ENCODE results near the gene RAB7B. TPM values are rescaled to one million over a fixed set of nuclear protein-coding genes. Genes with fewer than 3 reads are reported as not detected.
"Not testable (repeated sequence)": the region's sequence is repeated elsewhere in the genome, so short reads cannot be mapped to it uniquely, and the experiment has no call there.

RAB7B gene
- total RNA-seq, 1 donor from 2014 or later = 4.4 TPM

DNA sequence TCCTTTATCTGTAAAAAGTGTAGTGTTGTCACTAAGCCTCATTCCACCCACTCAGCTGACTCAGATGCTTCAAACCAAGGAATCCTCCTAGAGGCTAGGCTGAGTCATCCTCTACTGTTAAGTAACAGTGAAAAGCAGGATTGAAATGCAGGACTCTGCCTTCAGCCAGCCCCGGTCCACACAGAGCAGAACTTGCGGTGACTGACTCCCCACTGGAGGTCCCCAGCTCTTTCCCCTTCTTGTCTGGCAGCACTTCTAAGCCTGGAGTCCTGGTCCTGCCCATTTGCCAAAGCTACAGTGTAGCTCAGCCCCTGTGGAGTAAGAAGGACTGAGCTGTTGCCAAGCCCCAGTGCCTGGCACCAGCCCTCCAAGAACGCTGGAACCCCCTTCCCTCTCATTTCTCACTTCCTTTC is 1.7 kb downstream of the RAB7B start:
- Mint-ChIP-seq H3K27me3 (ENCODE audit: low read depth) (peaks cover 3% of the 10 kb centered on the region), H3K4me1 (peaks cover 64% of the 10 kb centered on the region), H3K36me3 (ENCODE audit: low read depth) (peaks cover 5% of the 10 kb centered on the region), H3K27ac (ENCODE audit: unreplicated experiment) (no peak overlapping the region), H3K9me3 (peaks cover 11% of the 10 kb centered on the region), H3K4me3 (no peak overlapping the region)
- TF ChIP-seq, protein P1, sequence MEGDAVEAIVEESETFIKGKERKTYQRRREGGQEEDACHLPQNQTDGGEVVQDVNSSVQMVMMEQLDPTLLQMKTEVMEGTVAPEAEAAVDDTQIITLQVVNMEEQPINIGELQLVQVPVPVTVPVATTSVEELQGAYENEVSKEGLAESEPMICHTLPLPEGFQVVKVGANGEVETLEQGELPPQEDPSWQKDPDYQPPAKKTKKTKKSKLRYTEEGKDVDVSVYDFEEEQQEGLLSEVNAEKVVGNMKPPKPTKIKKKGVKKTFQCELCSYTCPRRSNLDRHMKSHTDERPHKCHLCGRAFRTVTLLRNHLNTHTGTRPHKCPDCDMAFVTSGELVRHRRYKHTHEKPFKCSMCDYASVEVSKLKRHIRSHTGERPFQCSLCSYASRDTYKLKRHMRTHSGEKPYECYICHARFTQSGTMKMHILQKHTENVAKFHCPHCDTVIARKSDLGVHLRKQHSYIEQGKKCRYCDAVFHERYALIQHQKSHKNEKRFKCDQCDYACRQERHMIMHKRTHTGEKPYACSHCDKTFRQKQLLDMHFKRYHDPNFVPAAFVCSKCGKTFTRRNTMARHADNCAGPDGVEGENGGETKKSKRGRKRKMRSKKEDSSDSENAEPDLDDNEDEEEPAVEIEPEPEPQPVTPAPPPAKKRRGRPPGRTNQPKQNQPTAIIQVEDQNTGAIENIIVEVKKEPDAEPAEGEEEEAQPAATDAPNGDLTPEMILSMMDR (conservative IDR thresholded peaks at IDR 0.05) = no peak
- no peak for DNase-seq (ENCODE audit: low read depth, low spot score)

DNA sequence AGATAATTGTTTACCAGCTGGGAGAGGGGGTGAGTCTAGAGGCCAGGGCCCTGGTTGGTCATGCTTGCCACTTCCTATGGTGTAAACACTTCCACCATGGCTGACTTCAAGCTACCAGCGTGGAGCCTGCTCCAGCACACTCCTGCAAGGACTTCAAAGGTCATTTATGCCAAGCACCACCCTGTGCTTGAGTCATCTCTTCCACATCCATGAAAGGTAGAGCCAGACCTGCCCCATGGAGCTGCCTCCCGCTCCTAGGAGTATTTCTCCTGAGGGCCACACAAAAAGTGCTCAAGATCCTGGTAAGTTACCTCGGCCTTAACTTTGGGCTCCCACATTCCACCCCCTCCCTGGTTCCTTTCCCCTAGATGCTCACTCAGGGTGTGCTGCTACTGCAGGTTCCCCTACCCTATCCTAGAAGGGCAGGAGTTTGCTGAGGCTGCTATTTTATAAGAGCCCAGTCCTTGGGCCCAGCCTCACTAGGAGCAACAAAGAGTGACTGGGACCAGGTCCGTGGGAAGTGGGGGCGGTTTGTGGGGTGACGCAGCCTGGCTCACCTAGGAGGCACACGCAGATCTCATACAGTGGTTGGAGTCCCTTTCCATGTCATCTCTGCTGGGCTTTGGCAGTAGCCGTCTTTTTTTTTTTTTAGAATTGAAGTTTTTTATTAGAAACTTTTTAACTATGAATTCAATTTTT is 2.4 kb downstream of the RAB7B start:
- peaks cover 60% of the 10 kb centered on the region for H3K4me1 Mint-ChIP-seq

DNA sequence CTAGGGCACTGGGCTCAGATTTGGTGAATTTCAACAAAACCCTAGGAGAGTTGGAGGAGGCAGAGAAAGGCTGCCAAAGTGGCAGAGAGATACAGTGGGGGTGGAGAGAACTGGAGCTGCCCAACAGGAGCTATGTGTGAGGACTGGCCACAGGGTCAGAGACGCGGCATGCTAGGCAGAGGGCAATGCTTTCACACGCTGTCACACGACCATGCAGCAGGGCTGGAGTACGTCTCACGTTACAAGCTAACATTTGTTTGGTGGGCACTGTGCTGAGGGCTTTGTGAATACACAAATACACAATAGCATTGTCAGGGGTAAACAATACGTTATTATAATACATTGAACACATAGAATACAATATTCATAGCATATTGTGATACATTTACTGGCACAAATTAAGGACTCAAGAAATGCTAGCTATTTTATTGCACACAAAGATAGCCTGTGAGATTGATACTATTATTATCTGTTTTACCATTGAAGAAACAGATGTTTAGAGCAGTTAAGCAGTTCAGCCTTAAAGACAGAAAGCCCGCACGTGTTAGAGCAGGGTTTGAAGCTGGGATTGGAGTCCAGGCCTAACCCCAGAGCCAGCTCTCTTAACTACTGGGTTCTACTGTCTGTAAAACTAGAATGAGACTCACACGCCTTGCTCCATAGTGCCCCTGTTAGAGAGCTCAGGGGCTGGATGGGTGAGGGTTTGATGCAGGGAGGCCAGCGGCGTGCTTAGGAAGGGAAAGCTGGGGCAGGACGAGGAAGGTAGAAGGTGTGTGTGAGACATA is 4.5 kb downstream of the RAB7B start:
- Mint-ChIP-seq H3K27me3 (ENCODE audit: low read depth) (no peaks in the 10 kb centered on the region), H3K9me3 (peaks cover 5% of the 10 kb centered on the region), H3K36me3 (ENCODE audit: low read depth) (no peaks in the 10 kb centered on the region), H3K27ac (ENCODE audit: unreplicated experiment) (peak overlapping the region; percentile 59), H3K4me3 (peak overlapping the region; percentile 14), H3K4me1 (peaks cover 62% of the 10 kb centered on the region)
- TF ChIP-seq, protein P1 (conservative IDR thresholded peaks at IDR 0.05) = no peak
- no peak for DNase-seq (ENCODE audit: low read depth, low spot score)

More for the DNA sequence above, 2.4 kb downstream of the RAB7B start:
- Mint-ChIP-seq H3K4me3 (no peak overlapping the region), H3K36me3 (ENCODE audit: low read depth) (peaks cover 5% of the 10 kb centered on the region), H3K9me3 (peaks cover 12% of the 10 kb centered on the region), H3K27me3 (ENCODE audit: low read depth) (peaks cover 3% of the 10 kb centered on the region), H3K27ac (ENCODE audit: unreplicated experiment) (no peak overlapping the region)
- TF ChIP-seq, protein P1 (conservative IDR thresholded peaks at IDR 0.05) = no peak
- no peak for DNase-seq (ENCODE audit: low read depth, low spot score)

DNA sequence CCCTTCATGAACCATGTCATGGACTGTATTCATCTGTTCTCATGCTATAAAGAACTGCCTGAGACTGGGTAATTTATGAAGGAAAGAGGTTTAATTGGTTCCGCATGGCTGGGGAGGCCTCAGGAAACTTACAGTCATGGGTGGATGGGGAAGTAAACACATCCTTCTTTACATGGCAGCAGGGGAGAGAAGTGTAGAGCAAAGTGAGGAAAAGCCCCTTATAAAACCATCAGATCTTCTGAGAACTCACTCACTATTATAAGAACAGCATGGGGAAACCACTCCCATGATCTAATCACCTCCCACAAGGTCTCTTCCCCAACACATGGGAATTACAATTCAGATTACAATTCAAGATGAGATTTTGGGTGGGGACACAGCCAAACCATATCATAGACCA is 6.6 kb downstream of the RAB7B start:
- H3K4me1 Mint-ChIP-seq = peaks cover 59% of the 10 kb centered on the region
- not testable (repeated sequence) for H3K36me3 Mint-ChIP-seq (ENCODE audit: low read depth); H3K27ac Mint-ChIP-seq (ENCODE audit: unreplicated experiment); H3K27me3 Mint-ChIP-seq (ENCODE audit: low read depth); DNase-seq (ENCODE audit: low read depth, low spot score); H3K4me3 Mint-ChIP-seq
- peaks cover 11% of the 10 kb centered on the region for H3K9me3 Mint-ChIP-seq

DNA sequence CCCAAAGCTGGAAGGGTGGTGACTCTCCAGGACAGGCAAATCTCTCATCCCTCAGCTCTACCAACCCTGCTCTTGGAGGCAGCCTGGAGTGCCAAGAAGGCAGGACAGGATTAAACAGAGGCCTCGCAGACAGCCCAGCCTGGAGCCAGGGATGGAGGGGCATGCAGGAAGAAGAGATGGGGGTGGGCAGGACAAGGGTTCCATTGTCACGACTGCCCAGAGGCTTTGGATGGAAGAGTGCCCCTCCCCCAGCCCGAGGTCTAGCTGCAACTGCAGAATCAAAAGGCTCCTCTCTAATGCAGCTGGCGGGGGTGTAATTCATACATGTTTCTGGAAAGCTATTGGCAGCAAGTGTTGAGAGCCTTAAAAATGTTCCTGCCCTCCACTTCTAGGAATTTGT is 8.8 kb downstream of the RAB7B start:
- TF ChIP-seq, protein P1 (conservative IDR thresholded peaks at IDR 0.05) = no peak
- H3K9me3 Mint-ChIP-seq = peaks cover 14% of the 10 kb centered on the region
- H3K4me3 Mint-ChIP-seq = peak overlapping the region; percentile 78
- peaks cover 11% of the 10 kb centered on the region for H3K36me3 Mint-ChIP-seq (ENCODE audit: low read depth)
- DNase-seq (ENCODE audit: low read depth, low spot score) = peak; percentile 68
- peaks cover 59% of the 10 kb centered on the region for H3K4me1 Mint-ChIP-seq
- peak overlapping the region; percentile 89 for H3K27ac Mint-ChIP-seq (ENCODE audit: unreplicated experiment)
- H3K27me3 Mint-ChIP-seq (ENCODE audit: low read depth) = no peaks in the 10 kb centered on the region

DNA sequence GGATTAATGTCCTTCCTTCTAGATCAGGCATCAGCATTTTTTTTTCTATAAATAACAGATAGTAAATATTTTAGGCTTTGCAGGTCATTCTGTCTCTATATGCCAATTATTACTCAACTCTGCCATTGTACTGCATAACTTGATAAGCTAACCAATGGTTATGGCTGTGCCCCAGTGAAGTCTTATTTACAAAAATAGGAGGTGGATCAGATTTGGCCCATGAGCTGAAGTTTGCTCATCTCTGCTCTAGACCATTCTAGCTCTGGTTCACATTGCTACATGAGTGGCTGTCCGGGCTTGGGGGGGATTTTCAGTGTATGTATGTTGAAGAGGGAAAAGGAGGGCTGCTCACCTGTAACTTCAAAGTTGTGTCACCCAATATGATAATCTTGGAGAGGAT is 10.1 kb downstream of the RAB7B start:
- TF ChIP-seq, protein P1 (conservative IDR thresholded peaks at IDR 0.05) = no peak
- DNase-seq (ENCODE audit: low read depth, low spot score) = no peak
- no peaks in the 10 kb centered on the region for H3K27me3 Mint-ChIP-seq (ENCODE audit: low read depth)
- peaks cover 11% of the 10 kb centered on the region for H3K36me3 Mint-ChIP-seq (ENCODE audit: low read depth)
- peak overlapping the region; percentile 69 for H3K27ac Mint-ChIP-seq (ENCODE audit: unreplicated experiment)
- H3K4me1 Mint-ChIP-seq = peaks cover 48% of the 10 kb centered on the region
- H3K9me3 Mint-ChIP-seq = peaks cover 11% of the 10 kb centered on the region
- no peak overlapping the region for H3K4me3 Mint-ChIP-seq
